Hindlimb muscle (tissue), 1 donor: ENCODE results near the gene ACTG1. TPM values are rescaled to one million over a fixed set of nuclear protein-coding genes. Genes with fewer than 3 reads are reported as not detected.
"Not testable (repeated sequence)": the region's sequence is repeated elsewhere in the genome, so short reads cannot be mapped to it uniquely, and the experiment has no call there.

ENCODE experiments used
- DNase-seq: peaks from one replicate; pipeline ENCODE4 v3.0.0-alpha.2; 2013
- polyA plus RNA-seq: library from polyadenylated mRNA; unstranded; fragments of 120-200 nt; gene quantifications from one replicate; pipeline ENCODE4 v1.2.1, GENCODE V29; 2013; ENCODE audit not compliant: insufficient read length

The ACTG1 gene
- polyA plus RNA-seq, 1 donor, result 1,339 TPM

DNA sequence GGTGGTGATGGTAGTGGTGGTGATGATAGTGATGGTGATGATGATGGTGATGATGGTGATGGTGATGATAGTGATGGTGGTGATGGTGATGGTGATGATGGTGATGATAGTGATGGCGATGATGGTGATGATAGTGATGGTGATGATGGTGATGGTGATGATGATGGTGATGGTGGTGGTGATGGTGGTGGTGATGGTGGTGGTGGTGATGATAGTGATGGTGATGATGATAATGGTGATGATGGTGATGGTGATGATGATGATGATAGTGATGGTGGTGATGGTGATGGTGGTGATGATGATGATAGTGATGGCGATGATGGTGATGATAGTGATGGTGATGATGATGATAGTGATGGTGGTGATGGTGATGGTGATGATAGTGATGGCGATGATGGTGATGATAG lies 19.4 kb upstream of the ACTG1 start:
- not testable (repeated sequence) for DNase-seq

DNA sequence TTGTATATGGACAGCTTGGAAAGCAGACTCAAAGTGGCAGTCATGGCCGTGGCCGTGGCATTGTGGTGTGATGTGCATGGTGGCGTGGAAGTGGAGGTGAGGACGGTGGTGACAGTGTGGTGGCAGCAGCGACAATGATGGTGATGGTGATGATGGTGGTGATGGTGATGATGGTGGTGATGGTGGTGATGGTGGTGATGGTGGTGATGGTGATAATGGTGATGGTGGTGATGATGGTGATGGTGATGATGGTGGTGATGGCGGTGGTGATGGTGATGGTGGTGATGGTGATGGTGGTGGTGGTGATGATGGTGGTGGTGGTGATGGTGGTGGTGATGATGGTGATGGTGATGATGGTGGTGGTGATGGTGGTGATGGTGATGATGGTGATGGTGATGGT lies 18.4 kb upstream of the ACTG1 start:
- not testable (repeated sequence) for DNase-seq

DNA sequence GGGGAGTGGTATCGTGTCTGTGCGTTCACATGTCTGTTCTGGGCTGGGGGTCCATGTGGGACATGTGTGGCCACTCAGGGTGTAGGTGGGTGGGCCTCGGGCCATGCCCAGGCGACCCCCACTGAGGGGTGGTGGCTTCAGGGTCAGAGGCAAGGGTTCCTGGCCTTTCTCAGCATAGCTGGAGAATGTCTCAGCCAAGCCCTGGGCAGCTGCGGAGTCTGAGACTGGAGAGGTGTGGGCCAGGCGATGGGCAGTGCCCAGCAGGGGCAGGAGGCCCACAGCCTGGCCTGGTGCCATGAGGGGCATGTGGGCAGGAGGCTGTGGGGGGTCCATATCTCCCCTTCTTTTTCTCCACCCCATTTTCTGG lies 16.8 kb upstream of the ACTG1 start:
- no peak for DNase-seq

DNA sequence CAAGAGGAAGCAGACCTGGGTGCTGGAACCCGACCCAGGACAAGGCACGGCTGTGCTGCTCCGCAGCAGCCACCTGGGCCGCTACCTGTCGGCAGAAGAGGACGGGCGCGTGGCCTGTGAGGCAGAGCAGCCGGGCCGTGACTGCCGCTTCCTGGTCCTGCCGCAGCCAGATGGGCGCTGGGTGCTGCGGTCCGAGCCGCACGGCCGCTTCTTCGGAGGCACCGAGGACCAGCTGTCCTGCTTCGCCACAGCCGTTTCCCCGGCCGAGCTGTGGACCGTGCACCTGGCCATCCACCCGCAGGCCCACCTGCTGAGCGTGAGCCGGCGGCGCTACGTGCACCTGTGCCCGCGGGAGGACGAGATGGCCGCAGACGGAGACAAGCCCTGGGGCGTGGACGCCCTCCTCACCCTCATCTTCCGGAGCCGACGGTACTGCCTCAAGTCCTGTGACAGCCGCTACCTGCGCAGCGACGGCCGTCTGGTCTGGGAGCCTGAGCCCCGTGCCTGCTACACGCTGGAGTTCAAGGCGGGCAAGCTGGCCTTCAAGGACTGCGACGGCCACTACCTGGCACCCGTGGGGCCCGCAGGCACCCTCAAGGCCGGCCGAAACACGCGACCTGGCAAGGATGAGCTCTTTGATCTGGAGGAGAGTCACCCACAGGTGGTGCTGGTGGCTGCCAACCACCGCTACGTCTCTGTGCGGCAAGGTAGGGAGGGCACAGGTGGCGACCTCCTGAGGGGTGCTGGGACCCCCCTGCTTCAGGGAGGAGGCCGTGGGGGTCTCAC lies 16.2 kb upstream of the ACTG1 start:
- no peak for DNase-seq

DNA sequence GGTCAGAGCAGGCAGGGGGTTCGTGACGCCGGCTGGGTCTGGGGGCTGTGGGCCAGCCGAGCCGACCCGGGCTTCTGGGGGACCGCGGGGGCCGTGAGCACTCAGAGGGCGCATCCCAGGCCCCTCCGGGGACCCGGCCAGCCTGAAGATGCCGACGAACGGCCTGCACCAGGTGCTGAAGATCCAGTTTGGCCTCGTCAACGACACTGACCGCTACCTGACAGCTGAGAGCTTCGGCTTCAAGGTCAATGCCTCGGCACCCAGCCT lies 15.7 kb upstream of the ACTG1 start:
- no peak for DNase-seq

DNA sequence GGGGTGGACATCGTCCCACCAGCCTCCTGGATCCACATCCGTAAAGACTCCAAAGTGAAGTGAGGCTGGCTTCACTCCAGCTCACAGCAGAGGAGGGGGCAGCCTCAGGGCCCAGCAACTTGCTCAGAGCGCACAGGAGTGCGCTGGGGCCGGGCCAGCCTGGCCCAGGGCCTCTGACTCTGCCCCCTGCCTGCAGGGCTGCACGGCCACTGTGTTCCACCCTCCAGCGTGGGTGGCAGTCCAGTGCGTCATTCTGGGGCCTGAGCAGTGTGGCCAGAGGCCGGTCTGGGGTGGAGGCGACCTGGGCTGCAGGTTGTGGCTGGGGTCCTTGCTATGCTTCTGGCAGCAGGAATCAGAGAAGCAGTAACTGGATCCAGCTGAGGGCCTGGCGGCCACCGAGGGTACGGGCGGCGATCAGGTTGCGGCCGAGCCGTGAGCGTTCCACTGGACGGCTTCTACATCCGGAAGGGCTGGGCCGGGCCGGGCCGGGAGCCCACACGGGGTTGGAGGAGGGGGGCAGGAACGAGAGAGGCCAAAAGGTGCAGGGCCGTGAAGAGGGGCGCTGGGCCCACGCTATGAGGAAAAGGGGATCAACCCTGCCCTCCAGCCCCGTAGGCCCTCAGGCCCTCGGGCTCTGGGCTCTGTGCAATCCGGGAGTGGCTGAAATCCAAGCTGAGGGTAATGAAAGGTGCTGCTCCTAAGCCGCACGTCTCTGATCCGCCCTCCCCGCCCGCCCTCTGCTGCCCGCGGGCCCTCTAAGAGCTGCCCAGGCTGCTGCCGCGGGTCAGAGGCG lies 15.2 kb upstream of the ACTG1 start, which contains the start of gene FSCN2:
TSS of gene FSCN2 (plus strand) at position 787 of the 793 bp plus-strand sequence. CDS start 155 bp downstream, outside the sequence.
- DNase-seq, result no peak

DNA sequence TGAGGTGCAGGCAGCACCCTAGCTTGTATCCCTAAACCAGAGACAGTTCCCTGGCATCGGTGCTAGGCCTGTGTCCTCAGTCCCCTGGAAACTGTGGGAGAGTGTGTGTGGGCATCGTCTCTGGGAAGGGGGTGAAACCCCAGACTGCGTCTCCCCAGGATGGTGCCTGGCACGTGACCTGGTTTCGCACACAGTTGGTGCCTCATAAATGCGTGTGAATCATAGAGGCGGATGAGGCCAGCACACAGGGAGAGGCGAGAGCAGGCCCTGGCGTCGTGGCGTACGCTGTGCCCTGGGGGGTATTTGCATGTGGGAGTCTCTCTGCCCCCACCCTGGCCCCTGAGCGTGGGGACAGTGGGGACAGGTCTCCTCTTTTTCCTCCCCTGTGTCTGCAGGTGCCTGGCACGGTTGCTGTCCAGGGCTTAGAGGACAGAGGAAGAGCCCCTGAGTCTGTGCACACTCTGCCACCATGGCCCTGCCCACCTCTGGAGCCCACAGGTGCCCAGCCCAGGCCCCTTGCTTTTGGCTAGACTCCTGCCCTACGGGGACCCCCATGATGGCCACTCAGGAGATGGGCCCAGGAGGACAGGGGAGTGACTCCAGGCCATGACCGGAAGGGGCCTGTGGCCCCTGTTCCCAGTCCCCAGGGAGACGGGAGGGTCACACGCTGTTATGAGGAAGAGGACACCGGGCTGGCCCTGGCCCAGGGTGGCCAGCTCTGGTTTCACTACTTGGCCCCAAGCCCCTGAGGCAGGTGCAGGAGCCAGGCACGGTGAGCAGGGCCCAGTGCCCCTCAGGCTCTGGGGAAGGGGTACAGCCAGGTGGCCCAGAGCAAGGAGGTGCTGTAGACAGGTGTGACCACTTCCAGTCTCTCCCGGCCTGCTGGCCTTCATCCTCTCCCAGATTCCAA lies 14.3 kb upstream of the ACTG1 start:
- DNase-seq, result no peak

DNA sequence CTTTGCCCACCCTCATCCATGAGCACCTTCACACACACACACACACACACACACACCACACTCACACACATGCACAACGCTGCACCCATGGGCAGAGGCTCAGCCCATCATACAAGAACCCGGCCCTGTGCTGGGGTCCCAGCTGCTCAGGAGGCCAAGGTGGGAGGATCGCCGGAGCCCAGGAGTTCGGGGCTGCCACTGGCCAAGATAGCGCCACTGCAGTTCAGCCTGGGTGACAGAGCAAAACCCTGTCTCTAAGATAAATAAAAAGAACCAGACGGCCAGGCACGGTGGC lies 12.2 kb upstream of the ACTG1 start:
- no peak for DNase-seq

DNA sequence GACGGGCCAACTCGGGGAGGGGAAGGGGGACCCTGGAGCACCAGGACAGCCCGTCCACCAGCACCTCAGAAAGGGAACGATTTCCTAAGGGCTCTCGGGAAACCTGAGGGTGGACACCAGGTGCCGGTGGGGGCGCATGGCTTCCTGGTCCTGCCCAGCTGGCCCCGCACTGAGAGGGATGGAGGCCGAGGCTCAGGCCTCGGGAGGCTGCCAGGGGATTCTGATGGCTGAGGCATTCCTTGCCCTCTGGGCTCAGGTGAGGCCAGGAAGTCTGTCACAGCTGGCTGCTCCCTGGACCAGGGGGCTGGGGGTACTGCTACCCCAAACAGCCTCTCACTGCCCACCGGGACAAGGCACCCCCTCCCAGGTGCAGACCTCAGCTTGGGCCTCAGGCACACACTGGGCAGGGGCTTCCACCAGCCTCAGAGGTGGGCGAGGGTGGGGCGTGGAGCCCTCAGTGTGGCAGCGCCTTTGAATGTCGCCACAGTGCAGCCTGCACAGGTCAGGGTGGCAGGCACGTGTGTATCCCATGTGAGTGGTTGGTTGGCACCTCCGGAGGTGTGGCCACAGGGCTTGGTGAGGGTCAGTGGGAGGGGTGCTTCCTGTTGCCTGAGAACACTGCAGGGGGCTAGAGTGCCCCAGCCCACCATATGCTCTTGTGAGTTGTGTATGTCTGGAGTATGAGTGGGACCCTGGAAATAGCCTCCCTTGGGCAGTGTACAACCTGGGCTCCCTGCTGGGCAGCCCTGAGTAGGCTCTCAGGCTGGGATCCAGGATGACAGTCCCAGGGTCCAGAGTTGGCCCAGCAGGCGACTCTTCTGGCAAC lies 11.7 kb upstream of the ACTG1 start:
- DNase-seq, result no peak

DNA sequence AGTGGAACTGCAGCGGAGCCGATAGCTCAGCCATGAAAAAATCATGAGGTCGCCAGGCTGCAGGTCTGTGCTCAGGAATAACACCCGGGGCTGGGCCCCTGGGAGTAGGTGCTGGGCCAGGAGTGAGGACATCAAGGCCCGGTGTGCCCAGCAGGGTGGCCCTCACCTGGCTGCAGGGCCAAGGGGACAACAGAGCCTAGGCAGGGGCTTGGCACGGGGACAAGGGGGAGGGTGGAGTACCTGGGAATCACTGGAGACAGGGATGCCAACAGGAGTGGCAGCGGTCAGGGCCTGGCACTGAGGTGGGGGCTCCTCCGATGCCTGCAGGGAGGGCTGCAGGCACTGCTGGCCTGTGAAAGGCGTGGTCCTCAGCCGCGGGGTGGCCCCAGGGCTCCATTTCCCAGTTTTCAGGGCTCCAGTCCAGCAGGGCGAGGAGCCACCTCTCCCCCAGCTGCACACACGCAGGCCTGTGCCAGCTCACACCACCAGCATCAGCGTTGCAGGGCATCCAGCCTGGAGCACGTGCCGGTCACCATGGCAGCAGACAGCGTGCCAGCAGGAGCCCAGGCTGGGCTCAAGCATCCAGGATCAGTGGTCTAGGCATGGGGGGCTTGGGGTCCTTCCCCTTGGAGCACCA lies 10.9 kb upstream of the ACTG1 start:
- no peak for DNase-seq

DNA sequence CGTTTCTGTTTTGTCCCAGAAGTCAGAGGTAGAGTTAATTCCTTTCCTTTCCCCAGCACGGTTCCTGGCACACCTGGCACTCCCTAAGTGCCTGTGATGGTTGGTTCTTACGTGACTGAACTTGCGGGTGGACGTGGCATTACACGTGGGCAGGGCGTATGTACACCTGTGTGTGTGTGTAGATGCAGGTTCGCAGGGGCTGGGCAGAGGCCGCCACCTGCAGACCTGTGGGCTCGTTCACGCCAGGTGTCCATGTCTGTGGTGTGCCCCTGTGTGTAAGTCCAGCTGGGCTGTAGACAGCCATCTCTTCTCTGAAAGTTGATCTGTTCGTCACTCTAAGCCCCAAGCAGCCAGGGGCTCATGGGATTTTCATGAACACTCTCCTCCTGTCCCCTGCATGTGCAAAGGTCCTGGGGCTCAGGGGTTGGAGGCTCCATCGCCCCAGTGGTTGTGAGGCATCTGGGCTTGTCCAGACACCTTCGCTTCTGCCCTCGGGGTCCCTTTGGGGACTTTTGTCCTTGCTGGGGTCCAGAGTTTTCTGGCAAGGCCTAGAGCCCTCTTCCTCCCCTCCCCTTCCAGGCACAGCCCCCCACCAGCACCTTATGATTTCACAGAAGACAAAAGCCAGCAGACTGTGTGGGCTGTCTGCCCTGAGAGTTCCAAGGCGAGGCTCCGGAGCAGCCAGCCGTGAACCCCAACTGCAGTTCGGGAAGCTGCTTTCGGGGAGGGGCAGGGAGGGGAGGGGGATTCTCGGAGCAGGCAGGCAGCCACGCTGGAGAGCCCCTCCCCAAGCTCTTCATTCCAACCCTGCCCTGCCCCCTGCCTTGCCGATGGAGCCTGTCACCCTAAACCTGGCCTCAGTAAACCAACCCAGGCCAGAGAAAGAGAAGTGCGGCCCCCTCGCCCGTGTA lies 10.1 kb upstream of the ACTG1 start:
- DNase-seq, result no peak

DNA sequence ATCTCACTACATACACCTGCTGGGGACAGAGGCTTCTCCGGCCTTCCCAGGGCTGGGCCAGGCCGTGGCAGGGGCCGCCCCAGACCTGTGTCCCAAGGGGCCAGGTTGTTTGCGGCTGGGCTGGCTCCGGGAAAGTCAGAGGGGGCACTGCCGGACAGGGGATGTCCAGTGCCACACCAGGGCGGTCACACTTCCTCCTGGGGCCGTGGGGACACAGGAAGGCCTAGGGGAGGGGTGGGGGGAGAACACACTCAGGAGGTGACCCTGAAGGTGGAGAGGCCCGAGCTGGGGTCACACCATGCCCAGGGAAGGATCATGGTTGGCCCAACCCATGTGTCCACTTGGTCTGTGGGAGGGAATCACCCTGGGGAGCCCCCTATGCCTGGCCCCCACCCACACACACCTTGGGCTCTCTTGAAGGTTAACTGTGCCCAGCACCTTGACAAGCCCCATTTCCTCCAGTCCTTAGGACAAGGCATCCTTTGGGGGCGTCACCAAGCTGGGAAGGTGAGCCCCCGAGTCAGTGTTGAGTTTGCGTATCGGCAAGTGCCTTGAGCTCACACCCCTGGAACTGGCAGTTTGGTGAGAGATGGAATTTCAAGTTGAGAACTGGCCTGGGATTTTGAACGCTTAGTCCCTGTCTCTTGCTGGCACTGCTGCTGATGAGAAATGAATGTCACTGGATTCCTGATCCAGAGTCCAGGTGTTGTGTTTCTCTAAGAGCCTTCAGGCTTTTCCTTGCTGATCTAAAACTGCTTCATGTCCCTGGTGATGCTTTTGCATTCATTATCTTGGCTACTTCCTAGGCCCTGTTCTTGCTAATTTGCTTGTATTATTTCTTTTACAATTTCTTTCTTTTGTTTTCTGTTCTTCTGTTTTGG lies 7.7 kb upstream of the ACTG1 start:
- no peak for DNase-seq

DNA sequence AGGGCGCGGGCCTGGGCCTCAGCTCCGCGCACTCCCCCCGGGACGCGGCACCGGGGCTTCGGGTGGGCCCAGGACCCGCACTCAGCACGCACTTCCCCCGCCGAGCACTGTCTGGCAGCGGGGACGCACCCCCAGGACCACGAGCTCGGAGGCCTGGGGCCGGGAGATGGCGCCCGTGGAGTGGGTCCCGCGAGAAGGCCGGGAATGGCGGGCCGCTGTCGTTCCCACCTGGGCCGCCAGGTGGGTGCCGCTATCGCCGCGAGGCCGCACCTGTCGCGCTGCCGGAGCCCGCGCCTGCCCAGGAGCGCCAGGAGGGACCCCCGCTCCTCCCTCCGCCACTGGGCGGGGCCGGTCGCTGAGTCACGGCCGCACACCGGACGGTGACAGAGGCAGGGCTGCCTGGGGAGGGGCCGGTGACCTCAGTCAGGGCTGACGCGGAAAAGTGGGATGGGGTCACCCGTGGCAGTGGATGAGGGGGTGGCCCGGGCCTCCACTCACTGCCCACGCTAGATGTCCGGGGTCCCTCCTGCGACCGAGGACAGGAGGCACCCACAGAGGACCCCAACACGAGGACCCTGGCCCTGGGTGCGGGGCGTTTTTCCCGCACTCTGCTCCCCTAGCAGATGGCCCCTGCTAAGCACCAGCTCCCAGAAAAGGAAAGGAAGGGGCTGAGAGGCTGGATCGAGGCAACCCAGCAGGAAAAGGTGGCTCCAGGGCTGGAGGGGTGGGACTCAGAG lies 6.9 kb upstream of the ACTG1 start:
- no peak for DNase-seq

DNA sequence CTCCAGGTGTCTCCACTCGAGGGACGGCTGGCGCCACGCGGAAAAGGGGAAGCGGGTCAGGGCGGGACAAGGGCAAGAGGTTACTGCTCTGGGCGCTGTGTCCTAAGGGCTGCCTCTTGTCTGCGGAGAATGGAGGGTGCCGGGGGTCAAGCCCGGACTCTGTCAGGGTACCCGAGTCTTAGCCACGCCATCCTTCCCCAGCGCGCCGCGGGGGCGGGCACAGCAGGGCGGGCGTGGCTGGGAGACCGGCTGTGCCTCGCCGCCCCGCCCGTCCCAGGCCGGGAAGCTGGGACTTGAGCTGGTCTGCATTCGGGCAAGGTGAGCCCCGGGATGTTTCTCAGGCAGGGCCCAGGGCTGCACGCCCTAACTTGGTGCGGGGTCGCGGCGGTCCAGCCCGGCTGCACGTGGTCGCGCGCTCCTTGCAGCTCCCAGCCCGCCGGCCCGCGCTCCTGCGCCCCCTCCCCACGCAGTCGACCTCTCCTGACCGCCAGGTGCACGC lies 6.2 kb upstream of the ACTG1 start:
- no peak for DNase-seq

DNA sequence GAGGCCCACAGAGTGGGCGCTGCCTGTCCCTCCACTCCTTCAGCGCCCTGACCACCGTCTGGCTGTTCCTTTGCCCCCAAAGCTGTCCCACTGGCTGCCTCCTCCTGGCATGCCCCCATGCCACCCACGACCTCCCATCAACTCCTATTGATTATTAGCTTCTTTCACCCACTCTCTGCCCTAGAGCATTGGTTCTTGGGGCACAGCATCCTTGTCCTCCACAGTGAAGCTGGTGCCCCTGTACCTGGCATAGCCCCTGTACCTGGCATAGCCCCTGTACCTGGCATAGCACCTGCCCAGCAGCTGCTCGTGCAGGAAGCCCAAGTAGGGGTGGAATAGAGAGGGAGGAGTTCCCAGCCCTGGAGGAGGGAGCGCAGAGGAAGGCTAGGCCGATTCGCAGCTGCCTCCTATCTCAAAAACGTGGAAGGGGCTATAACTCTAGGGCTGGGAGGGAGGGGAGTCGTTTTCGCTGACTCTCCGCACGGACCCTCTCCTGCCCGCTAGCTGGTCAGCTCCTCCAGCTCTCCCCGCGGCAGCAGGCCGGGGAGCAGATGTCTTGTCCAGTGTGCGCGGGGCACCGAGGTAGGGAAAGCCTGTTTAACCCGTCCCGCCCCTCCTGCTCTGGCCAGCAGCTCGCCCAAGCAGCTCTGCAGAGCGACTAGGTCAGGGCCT lies 5.7 kb upstream of the ACTG1 start:
- DNase-seq, result no peak

DNA sequence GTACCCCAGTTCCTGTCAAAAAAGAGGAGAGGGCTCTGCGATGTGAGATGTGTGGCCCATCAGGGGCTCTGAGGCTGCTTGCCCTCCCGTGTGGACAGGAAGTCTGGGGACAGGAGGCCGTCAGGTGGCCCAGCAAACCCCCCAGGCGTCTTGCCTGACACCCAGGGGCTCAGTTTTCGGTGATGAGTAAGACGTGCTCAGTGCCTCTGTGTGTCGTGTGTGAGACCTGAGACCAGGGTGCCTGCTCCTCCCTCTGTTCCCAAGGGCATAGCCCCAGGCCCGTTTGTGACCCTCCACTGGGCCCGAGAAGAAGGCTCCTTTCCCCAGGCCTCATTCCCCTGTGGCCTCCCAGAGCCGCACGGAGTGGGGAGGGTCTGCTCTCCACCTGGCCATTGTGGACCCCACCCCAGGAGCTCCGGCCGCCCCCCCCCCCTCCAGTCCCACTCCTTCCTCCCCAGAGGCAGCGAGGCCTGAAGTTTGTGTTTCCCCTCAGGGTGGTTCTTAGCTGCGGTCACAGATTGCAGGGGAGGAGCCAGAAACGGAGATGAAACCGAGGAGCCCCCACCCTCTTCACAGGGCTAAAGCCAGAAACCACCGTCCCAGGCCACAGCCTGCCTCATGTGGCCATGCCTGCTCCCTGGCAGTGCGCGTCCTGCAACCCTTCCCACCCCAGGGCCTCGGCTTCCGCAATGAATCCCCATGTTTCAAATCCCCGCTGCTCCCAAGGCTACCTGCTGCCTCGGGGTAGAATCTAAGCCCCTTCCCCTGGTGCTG lies 4.9 kb upstream of the ACTG1 start:
- DNase-seq, result no peak

DNA sequence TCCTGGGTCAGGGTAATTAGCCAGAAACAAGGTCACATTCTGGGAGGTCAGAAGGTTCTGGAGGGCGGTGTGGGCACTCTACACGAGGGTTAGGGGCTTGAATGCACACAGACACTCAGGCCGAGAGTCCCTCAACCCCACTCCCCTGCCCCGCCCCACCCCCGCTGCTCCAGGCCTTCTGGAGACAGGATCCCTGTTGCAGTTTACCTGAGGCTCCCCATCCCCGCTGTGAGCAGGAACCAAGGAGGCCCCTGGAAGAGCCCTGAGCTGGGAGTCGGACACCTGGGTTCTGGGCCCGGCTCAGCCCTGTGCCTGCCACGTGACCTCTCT lies 4.4 kb upstream of the ACTG1 start:
- no peak for DNase-seq

DNA sequence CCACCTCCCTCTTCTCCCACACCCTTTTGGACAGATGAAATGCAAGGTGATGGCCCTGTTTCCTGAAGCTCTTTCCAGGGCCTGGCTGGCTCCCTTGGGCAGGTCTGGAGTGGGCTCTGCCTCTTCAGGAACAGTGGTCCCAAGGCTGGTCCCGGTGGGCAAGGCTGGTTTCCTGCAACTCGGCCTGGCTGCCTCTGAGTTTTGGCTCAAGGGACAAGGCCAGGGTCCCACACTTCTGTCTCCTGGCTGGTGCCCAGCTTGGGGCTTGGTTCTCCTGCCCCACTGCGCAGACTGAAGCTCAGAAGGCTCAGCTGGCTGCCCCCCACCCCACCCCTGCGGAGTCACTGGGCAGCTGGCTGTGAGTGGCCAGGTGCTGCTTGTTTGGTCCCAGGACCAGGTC lies 3.8 kb upstream of the ACTG1 start:
- DNase-seq, result no peak
